Muscle of back (tissue), 11 donors: ENCODE data around the gene SNTG2. TPM values are rescaled to one million over a fixed set of nuclear protein-coding genes. Genes with fewer than 3 reads are reported as not detected.
"Not testable (repeated sequence)": the region's sequence is repeated elsewhere in the genome, so short reads cannot be mapped to it uniquely, and the experiment has no call there.

Experiments
- DNase-seq, 3 donors: peaks; one replicate each; pipeline versions ENCODE4 v3.0.0 to v3.0.0-alpha.2; 2013
- polyA plus RNA-seq, 10 donors: library from polyadenylated mRNA; unstranded; fragments of 120-200 nt; gene quantifications; one replicate each; pipeline ENCODE4 v1.2.1, GENCODE V29; 2013; ENCODE audit not compliant: insufficient read length in 10 of 10

Gene SNTG2
- polyA plus RNA-seq, 10 donors, result 0.16 to 0.62 (median 0.45) TPM; not detected in 2

DNA sequence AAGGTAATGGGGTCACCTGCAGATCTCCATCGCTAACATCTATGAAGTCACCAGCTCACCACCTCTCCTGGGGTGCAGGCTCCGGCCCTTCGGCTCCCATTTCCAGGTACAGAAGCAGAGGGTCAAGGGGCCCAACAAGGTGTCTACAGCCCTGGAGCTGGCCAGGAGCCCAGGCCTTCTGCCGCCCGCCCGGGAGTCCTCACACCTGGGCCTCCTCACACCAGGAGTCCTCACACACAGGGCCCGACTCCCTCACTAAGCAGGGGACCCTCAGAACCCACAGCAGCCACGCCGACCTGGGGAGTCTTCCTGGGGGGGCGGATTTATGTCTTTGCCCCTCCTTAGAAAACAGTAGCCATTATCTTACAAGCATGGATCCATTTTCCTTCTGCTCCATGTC lies 419.3 kb downstream of the SNTG2 start:
- DNase-seq, result no peak

DNA sequence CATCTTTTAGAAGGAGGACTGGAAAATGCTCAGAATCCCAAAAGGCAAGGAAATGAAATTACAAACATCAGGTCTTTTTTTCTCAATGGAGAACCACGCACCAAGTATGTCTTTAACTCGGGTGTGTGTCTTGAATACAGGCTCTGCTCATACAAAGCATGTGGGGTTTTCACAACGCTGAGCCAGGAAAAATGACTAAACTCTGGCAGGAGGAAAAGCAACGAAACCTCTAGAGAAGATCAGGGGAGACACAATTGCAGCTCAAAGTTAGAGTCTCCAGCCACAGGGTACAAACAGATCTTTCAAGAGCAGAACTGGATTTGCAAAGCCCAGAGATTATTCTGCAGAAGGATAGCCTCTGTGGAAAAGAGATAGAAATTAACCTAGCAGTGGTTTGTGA lies 419.8 kb downstream of the SNTG2 start:
- DNase-seq, result peak; percentile 22 to 69 (median 35)

DNA sequence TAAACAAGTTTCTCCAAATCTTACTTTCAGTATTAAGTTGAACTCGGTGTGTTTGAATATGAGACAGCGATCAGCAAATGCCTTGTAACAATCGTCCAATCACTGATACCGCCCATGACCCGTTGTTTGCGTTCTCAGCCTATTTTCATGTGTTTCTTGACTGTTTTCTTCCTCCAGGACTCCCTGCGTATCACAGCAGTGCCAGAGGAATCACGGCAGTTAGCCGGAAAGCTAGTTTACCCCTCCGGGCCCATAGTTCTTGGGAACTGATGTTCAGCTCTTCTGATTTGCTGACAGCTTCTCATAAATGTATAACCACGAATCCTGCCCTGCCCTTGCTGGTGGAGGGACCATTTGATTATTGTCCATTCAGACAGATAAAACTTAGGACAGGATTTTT lies 420.4 kb downstream of the SNTG2 start:
- peak in 2 of 3 donors; percentile 7 to 39 for DNase-seq

DNA sequence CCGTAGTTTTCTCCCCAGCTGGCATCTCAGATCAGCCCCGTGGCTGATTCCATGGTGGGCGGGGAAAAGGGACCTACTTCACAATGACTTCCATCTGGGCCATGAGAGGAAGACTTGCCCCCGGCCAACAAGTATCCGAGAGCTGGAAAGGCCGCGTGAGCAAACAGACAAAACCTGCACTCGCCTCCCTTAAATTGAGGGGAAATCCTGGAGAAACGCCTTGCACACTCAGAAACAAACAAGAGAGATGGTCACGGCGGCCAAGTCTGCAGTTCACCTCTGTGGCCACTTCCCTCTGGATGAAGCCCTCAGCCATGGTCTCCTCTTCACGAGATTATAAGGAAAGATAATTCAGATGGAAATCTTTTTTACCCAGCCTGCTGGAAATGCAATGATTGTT lies 423.2 kb downstream of the SNTG2 start:
- no peak for DNase-seq

DNA sequence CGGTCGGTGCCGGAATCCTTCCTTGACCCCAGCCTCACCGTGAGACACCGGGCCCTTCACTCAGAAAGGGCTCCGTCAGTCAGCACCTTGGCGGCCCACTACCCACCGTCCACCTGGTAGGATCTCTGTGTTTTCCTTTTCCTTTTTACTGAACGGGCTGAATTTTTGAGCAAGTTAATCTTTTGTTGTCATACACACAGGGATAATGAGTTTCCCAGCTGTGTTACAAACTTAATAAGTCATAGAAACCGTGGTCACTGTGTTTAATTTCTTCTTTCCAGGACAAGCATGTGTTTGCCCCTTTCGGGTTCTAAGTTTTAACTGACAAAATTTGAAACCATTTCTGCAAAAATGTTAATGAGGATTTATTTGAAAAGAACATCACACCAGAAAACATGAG lies 423.6 kb downstream of the SNTG2 start:
- DNase-seq, result no peak

DNA sequence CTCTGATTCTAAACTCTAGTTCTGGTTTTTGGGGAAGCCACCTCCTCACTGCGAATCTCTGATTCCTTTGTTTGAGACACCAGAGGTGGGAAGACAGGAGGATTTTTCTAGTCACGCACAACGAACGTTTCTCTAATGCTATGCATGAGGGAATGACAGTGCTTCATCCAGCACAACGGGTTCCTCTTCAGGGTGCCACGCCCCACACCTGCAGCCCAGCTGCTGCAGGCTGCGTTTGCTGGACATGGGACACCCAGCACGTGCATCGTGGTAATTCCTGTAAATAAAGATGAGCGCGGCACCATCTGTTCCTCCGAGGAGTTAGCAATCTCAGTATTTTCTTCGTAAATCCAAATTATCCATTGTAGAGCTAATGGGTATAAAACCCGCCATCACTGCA lies 425.1 kb downstream of the SNTG2 start:
- no peak for DNase-seq

DNA sequence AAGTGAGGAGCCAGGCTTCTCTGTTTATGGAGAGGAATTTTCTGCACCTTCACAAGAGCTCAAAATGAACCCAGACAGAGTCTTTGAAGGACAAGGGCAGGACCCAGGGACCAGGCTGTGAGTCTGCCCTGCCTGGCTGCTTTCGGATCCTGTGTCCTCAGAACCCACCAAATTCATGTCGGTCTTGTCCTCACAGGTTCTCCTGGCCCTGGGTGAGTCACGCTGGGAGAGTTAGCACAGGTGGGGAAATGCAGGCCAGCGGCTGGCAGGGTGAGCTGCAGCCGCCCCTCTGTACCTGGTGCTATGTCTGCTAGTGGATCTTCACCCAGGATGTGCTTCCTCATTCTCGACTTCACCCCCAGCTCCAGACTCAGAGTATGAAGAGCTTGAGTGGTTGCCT lies 426.8 kb downstream of the SNTG2 start:
- no peak for DNase-seq

DNA sequence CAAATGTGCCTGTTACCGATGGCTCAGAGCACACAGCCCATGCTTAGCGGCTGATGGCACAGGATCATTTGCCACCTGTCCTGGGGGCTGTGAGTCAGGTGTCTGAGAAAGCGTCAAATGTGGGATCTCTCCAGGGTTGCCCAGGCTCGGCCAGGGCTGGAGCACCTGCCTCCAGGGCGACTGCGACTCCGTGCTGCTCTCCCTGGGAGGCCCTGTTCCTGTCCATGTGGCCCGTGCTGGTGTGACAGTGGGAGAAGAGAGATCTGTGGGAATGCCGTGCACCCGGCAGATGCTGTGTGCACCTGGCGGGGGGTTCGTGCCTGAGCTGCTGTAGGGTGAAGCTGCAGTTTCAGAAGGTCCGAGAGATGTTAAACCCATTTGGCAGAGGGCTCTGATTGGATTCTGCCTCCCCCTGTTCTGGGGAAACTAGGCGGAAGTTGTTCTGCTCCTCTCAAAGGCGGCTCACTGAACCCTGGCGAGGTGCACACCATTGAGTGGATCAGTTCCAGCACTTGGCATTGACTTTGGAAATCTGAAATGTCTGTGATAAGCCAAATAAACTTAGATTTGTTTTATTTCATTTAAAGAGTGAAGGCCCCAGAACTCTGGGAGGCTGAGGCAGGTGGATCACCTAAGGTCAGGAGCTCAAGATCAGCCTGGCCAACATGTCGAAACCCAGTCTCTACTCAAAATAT lies 428.0 kb downstream of the SNTG2 start:
- no peak for DNase-seq

DNA sequence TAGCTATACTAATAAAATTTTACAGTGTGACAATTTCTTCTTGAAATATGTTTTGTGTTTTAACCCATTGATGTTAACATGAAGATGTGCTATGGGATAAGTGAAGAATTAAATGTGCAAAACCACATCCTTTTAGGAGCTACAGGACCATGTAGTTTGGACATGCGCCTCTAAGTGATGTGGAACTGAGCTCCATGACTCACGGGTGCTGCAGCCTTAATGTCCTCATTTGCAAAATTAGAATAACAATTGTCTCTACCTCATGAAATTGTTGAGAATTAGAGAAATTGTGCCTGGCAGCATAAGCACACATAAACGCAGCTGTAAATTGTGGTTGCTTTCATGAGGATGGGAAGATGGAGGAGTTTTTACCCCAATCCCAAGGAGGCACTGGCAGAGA lies 431.0 kb downstream of the SNTG2 start:
- no peak for DNase-seq

DNA sequence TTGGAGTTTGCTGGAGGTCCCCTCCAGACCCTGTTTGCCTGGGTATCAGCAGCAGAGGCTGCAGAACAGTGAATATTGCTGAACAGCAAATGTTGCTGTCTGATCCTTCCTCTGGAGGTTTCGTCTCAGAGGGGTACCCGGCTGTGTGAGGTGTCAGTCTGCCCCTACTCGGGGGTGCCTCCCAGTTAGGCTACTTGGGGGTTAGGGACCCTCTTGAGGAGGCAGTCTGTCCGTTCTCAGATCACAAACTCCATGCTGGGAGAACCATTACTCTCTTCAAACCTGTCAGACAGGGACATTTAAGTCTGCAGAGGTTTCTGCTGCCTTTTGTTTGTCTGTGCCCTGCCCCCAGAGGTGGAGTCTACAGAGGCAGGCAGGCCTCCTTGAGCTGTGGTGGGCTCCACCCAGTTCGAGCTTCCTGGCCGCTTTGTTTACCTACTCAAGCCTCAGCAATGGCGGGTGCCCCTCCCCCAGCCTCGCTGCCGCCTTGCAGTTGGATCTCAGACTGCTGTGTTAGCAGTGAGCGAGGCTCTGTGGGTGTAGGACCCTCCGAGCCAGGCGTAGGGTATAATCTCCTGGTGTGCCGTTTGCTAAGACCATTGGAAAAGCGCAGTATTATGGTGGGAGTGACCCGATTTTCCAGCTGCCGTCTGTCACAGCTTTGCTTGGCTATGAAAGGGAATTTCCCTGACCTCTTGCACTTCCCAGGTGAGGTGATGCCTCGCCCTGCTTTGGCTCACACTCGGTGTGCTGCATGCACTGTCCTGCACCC lies 437.5 kb downstream of the SNTG2 start:
- not testable (repeated sequence) for DNase-seq

DNA sequence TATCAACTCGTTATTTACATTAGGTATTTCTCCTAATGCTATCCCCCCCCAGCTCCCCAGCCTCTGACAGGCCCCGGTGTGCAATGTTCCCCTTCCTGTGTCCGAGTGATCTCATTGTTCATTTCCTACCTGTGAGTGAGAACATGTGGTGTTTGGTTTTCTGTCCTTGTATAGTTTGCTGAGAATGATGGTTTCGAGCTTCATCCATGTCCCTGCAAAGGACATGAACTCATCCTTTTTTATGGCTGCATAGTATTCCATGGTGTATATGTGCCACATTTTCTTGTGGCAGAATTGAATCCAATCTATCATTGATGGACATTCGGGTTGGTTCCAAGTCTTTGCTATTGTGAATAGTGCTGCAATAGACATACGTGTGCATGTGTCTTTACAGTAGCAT lies 439.5 kb downstream of the SNTG2 start:
- DNase-seq, result not testable (repeated sequence)

DNA sequence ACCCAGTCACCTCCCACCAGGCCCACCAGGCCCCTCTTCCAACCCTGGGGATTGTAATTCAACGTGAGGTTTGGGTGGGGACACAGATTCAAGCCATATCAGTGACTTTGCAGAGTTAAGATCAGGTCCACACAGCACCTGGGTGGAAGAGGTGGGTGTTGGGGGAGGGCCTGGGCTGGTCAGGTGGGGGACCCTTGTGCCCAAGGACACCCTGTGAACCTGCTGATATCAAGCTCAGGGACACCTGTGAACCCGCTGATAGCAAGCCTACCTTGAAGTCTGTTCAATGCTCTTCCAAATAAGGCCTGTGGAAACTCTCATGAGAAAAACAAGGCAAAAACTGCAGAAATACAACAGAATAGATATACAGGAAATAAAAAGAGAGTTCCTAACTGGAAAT lies 442.7 kb downstream of the SNTG2 start:
- no peak for DNase-seq

DNA sequence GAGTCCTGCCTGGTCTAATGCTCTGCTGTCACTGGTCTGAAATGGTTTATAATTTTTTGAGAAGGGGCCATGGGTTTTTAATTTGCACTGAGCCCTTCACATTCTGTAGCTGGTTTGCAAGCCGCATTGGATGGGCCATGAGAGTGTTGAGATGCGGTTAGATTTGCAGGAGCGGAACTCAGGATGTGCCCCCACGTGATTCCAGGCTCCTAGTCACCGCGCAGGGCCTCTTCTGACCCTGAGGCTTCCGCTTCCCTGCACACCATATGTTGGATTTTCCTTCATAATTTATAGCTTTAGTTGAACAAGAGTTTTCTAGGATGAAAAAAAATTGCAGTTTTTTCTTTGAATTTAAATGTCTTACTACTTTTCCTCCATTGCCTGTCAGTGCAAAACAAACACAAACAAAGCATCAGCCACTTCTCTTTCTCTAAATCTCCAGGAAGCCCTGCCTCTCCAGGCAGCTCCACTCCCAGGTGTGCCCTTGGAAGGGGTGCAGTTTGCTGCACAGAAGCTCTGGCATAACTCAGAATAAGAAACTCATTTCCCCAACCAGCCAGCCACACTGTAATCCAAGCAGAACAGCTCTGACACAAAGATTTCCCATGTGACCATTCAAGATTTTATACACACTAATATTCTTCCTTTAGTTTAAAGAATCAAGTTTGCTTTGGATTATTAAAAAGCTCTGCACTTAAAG lies 444.2 kb downstream of the SNTG2 start:
- no peak for DNase-seq

DNA sequence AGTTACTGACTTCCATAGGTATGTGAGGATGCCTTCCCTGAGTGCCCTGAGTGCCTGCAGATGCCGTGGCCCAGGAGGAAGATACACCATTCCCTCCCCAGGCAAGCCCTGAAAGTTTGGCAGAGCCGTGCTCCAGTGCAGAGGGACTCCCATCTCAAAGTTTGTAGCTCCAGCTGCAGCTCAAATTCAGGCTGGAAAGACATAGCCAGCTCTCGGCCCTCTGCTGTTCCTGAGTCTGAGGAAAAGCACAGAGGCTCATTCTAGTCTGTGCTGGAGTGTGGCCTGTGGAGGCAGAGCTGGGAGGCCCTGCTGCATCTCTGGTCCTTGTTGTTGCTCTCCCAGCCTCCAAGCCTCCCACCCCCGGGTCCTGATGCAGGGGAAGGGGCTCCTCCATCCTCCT lies 446.7 kb downstream of the SNTG2 start:
- peak in 2 of 3 donors; percentile 24 to 70 for DNase-seq

DNA sequence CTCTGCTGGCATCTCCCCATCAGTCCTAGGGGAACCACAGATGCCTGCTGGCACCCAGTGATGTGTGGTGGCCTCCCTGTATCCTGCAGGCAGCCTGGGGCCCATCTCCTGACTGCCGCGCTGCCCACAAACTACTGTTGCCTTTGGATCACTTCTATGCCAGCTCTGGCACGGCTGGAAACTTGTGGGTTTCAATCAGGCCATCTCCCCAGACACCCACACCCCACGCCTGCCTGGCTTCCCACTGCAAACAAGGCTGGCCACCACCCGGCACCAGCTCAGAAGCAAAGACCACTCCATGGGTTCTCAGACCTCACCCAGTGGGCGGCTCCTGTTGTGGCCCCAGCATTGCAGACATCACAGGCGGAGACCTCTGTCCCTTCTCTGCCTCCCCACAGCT lies 447.5 kb downstream of the SNTG2 start:
- no peak for DNase-seq

DNA sequence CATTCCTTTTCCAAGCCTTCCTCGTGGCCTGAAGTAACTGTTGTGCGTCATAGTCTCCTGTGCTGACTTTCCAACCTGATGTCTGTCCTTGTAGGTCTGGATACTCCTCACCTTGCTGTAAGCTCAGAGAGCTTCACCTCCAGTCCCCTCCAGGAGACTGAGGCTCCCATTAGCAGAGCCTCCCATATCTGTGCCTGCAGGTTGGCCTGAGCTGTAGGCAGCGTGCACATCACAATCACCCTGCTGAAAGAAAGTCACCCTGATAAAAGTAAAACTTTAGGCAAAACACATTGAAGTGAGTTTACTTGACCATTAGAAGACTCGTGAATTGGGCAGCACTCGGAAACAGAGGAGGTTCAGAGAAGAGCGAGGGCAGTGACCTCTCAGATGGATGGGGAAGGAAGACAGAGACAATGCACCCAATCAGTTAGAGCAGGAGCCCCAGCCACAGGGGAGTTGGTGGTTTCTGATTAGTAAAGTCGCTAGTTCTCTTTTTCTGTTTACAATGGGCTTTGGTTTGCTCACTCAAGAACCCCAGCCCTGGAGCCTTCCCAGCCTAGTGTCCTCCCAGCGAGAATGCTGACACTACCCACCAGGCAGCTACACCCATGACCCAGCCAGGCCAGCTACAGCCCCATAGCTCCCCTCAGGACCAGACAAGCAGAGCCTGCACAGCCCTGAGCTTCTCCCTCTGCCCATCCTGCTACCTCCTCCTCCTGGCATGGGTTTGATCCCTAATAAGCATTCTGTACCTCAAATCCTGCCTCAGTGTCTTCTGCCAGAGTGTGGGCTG lies 450.5 kb downstream of the SNTG2 start:
- no peak for DNase-seq

DNA sequence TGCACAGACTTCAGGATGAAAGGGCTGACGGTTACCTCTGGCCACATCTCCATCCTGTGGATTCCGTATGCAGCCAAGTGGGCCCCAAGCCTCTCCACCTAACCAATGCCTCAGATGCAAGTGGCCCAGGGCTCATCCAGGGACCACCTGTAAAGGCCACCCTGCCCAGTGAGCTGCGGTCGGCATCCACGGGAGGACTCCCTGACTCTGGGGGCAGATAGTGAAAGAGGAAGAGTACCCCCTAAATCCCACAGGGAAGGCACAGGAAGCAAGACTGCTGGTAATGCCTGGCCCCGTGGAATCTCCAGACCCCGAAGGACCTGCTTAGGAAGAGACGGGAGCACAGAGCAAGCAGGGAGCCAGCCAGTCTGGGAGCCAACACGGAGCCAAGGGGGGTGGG lies 451.4 kb downstream of the SNTG2 start:
- no peak for DNase-seq

DNA sequence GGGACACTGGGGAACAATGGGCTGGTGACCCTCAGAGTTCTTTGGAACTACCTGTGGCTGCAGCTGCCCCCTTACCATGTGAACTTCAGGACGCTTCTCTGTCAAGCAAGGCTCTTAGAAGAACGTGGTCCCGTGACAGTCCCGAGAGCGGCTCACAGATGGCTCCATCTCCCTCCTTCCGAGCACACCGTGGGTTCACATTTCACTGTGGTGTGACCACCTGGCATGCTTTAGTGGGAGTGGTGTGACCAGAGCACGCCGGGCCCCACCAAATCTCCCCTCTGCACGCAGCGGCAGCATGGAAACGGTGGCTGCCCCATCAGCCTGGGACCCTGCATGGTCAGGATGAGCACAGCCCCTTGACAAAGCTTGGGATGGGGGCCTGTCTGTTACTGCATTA lies 452.9 kb downstream of the SNTG2 start:
- DNase-seq, result no peak

DNA sequence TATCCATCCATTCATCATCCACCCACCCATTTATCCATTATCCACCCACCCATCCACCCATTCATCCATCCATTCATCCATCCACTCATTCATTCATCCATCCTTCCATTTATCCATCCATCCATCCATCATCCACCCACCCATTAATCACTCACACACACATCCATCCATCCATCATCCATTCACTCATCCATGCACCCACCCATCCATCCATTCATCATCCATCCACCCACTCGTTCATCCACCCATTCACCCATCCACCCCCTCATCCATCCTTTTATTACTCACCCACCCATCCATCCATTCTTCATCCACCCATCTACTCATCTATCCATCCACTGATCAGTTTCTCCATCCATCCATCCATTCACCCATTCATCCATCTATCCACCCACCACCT lies 454.5 kb downstream of the SNTG2 start:
- DNase-seq, result no peak

DNA sequence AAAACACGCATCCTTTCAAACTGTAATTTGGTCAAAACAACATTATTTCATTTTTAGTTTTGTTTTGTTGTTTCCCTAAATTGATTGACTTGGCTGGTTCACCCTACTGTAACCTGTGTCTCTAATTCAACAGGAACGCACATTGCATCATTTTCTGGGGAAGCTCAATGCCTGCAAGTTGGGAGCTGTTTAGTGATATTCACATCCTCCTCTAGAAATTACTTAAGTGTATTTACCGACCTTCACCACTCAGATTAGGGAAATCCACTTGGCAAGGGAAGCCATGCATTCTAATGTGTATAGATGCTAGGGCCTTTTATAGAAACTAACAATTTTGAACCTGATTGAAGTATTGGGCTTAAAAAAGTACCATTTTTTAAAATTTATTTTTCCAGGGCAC lies 455.3 kb downstream of the SNTG2 start:
- DNase-seq, result no peak

DNA sequence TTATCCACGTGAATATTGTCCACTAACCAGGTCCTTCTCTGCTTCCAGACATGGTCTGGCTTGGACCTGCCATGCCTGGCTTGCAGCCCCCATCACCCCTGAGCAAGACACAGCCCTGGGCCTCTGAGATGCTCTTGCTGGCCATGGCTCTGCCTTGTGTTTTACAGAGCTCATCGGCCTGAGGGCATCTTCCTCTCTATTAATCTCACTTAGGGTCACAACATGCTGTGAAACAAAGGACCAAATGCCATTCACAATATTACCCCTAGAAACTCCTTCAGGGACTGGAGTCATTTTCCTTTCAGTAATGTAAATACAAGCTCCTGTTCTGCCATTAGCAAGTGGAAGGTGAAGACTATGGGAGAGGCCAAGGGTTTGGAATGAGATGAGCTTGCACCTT lies 455.8 kb downstream of the SNTG2 start:
- DNase-seq, result no peak
